Right renal pelvis (tissue), 4 donors: Measurements from ENCODE around the gene FOXP4. TPM values are rescaled to one million over a fixed set of nuclear protein-coding genes. Genes with fewer than 3 reads are reported as not detected.

ENCODE experiments used
- DNase-seq, 4 donors: peaks; one replicate each; pipeline ENCODE4 v3.0.0-alpha.2; 2013; ENCODE audit warnings: low read depth in 4 of 4, low spot score in 3 of 4, missing footprints in 1 of 4
- polyA plus RNA-seq, 4 donors: library from polyadenylated mRNA; unstranded; fragments of 120-200 nt; gene quantifications; one replicate each; pipeline ENCODE4 v1.2.1, GENCODE V29; 2013; ENCODE audit not compliant: insufficient read length in 4 of 4

FOXP4 gene
- polyA plus RNA-seq, 4 donors, result 31.5 to 43.5 (median 33.7) TPM

DNA sequence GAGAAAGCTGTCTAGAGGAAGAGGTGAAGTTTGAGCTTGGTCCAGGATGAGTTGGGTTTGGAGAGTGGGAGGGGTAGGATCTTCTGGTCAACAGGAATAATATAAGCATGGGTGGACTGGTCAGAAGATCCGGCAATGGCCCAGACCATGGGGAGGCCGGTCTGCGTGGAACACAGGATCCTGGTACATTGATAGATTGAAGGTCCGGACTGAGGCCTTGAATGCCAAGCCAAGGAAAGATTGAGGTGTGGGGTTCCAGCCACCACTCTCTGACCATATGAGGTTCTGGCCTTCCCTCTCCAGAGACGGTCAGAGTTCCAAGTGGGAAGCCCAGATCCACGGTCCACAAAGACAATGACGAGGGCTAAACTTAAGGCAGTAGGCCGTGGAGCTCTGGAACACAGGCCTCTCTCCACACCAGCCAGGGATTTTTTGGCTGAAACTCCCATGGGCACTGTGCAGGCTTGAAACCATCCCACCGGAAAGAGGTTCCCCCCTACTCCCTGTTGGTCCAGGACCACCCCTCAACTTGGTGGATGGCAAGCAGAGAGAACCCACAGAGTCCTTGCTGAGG lies 95.3 kb downstream of the FOXP4 start:
- DNase-seq, result no peak

DNA sequence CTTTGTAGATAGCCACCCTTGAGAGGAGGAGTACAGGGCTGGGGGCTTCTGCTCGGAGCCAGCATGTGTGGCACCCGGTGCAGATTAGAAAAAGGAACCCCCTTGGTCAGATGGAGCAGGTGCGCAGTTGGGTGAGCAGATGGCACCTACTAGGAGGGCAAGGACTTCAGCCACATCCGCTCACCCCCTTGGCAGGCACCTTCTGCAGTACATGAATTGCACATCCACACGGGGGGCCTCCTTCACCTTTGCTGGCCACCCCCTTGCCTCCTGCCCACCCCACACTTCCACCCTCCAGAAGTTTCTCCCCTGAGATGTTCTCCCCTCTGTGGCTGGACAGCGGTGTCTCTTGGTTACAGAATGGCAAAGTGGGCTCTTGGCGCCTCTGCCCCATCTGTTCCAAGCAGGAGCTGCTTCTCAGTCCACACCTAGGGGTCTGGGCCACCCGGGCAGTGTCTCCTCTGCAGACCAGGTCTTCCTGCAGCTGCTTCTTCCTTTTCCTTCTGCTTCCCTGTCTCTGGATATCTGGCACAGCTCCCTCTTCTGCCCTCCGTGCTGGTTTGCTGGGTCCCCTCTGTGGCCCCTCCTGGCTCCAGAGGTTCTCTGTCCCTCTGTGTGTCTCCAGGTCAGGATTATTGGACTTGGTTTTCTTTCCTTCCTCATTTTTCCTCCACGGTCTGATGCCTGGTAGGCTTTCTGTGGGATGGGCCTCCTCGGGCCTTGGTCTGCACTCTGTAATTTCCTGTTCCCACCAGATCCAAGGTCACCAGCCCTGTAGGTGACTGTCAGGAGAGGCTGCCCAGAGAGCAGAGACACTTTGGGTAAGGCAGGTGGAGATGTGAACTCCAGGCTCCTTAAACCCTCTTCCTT lies 96.1 kb downstream of the FOXP4 start:
- DNase-seq, result no peak

- no peak for DNase-seq
Measured at GRCh38 chr6:41642960-41643898, 97.0 kb downstream of the FOXP4 start.

DNA sequence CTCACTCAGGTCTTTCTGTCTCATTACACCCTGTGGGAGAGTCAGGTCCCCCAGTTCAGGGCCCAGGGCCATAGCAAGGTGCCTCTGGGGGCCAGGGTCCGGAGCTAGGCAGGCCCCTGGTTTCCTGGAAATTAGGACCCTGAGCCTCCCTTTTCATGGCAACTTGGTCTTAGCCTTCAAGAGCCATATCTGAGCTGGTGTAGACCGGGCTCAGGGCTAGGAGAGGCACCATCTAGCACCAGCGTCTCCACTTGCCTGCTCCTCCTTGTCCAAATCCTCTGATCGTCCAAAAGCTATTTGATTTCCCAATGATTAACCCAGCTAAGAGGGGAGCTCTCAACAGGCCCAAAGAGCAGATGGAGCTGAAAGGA lies 97.7 kb downstream of the FOXP4 start:
- DNase-seq, result no peak

DNA sequence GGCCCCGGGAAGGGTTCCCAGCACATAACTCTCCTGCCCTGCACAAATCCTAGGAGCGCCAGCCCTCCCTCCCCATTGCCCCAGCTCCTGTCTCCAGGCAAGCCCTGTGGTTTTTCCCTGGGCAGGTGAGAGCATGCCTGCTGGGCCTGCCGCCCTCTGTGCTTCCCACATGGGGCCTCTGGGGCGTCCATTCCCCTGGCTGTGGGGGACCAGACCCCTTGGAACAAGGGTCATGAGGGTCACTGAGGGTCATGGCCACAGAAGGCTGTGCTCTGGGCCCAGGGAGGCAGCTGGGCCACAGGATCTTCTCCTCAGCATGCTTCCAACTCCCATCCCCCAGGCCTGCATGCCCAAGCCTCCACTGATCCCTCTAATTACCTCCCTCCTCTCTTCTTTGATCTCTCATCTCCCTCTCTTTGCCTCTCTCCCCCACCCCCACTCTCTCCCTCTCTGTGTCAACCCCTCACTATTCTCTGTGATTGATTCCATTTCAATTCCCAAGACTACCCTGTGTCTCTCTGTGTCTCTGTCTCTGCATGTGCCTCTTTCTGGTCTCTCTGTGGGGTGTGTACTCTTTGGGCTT lies 98.2 kb downstream of the FOXP4 start:
- DNase-seq, result no peak

- DNase-seq, result no peak
Measured at GRCh38 chr6:41645007-41645618, 98.9 kb downstream of the FOXP4 start.

GRCh38 chr6:41646026-41646795 lies 100.0 kb downstream of the FOXP4 start:
- no peak for DNase-seq

- DNase-seq, result no peak
Measured at GRCh38 chr6:41647061-41647511, 100.9 kb downstream of the FOXP4 start.

DNA sequence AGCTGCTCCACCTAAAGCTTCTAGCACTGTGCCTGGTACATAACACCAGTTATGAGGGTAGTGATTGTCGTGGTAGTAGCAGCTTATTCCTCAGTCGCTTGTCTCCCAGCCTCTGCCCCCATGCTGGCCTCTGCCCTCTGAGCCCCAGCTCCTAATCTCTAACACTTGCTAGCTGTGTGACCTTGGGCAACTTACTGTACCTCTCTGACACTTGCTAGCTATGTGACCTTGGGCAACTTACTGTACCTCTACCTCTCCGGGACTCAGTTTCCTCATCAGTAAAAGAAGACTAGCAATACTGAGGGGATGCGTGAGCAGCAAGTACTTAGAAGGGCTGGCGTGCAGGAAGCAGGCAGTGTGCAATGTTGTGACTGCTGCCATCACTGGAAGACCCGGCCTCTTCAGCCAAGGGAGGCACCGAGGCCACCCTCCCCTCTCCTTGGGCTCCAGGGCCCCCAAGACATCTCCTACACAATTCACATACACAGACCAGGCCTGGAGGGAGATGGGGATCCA lies 101.9 kb downstream of the FOXP4 start:
- no peak for DNase-seq

DNA sequence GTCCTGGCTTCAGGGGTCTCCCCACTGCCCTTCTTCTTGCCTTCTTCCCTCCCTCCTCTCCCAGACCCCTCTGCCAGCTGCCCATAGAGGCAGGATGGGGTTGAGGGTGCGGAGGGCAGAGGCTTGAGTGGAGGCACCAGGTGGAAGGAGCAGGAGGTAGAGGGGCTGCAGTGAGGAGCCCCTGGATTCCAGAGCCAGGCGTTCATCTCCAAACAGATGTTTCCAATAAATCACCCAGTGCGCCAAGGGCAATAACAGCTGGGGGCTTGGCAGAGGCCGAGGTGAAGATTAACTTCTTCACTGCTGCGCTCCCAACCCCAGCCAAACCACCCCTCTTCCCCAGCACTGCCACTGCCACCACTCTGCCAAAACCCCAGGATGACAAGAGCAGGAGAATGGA lies 102.7 kb downstream of the FOXP4 start:
- no peak for DNase-seq

GRCh38 chr6:41649596-41649995 lies 103.4 kb downstream of the FOXP4 start:
- DNase-seq, result no peak

DNA sequence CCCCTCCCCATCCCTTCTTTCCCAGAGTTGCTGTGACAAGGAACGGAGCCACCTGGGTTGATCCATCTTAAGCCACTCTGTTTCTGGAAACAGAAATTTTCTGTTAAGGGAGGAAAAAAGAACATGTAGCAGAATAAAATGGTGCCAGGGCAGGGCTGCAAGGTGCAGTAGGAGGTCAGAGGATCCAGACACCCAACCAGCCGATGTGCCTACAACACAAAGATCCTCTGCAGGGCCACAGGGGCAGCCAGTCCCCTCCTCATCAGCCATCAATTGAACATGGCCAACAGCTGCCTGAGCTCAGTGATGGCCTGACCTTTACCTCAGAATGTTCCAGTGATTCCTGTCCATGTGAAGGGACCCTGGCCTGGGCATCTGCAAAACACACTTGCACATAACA lies 103.9 kb downstream of the FOXP4 start:
- no peak for DNase-seq

DNA sequence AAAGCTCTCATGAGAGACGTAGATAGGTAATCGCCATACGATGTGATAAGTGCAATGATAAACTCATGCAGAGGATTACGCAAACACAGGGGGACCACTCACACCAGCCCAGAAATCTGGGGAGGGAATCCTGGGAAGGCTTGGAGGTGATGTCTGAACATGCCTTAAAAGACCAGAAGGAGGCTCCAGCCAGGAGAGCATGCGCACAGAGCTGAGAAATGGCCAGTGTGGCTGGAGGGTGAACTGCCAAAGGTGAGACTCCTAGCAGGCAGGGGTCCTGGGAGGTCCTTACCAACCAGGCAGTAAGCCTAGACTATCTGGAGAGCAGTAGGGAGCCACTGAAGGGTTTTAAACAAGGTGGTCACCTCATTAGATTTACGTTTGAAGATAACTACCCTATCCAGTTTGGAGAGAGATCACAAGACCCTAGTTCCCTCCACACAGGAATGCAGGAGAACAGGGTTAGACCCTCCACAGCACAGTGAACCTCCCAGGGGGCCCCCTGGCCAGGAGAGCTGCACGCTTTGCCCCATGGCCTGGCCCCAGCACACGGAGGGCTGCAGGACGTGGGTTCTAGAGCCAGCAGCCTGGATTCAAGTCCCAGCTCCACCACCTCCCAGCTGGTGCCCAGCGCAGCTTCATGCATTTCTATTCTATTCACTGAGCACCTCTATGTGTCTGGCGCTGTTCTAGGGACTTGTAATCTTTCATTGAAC lies 105.2 kb downstream of the FOXP4 start:
- DNase-seq, result no peak

Other genes starting within 250 kb of the FOXP4 start
- not detected for gene NCR2, start 210.8 kb upstream of the FOXP4 start, polyA plus RNA-seq
- 10 to 100 TPM; 39.6 to 48.8 (median 44.3) TPM for gene MDFI, start 92.1 kb downstream of the FOXP4 start, polyA plus RNA-seq
- 10 to 100 TPM in 2 of 4 donors, 1 to 10 TPM in 2; 9.4 to 11.7 (median 10.5) TPM for gene TFEB, start 189.2 kb downstream of the FOXP4 start, polyA plus RNA-seq
- gene PGC, start 201.0 kb downstream of the FOXP4 start, polyA plus RNA-seq, result under 1 TPM in 2 of 4 donors, not detected in 2; 0.17 to 0.30 TPM
- gene FRS3, start 233.5 kb downstream of the FOXP4 start, polyA plus RNA-seq, result 1 to 10 TPM; 5.7 to 8.0 (median 6.6) TPM
- gene PRICKLE4, start 234.4 kb downstream of the FOXP4 start, polyA plus RNA-seq, result 10 to 100 TPM in 1 of 4 donors, 1 to 10 TPM in 3; 2.8 to 11.5 (median 3.6) TPM
- 100 to 1,000 TPM; 241 to 253 (median 247) TPM for gene TOMM6, start 241.3 kb downstream of the FOXP4 start, polyA plus RNA-seq